ENCODE data around the gene OR6A2. TPM values are rescaled to one million over a fixed set of nuclear protein-coding genes. Genes with fewer than 3 reads are reported as not detected.

Gene OR6A2
- total RNA-seq, 3 donors from 2014 or later, result 0.16 to 1.2 (median 0.33) TPM

- no peaks in the 10 kb centered on the region for H3K4me1 ChIP-seq
- TF ChIP-seq, protein P1, sequence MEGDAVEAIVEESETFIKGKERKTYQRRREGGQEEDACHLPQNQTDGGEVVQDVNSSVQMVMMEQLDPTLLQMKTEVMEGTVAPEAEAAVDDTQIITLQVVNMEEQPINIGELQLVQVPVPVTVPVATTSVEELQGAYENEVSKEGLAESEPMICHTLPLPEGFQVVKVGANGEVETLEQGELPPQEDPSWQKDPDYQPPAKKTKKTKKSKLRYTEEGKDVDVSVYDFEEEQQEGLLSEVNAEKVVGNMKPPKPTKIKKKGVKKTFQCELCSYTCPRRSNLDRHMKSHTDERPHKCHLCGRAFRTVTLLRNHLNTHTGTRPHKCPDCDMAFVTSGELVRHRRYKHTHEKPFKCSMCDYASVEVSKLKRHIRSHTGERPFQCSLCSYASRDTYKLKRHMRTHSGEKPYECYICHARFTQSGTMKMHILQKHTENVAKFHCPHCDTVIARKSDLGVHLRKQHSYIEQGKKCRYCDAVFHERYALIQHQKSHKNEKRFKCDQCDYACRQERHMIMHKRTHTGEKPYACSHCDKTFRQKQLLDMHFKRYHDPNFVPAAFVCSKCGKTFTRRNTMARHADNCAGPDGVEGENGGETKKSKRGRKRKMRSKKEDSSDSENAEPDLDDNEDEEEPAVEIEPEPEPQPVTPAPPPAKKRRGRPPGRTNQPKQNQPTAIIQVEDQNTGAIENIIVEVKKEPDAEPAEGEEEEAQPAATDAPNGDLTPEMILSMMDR (IDR thresholded peaks at IDR 0.05), result peak in 1 of 3 donors; percentile 27
- TF ChIP-seq POLR2A (IDR thresholded peaks at IDR 0.05), result no peak
- no peak for TF ChIP-seq POLR2AphosphoS5 (IDR thresholded peaks at IDR 0.05)
- no peaks in the 10 kb centered on the region for H3K27me3 ChIP-seq
- no peak for DNase-seq (ENCODE audit: low spot score in 2 of 2)
- intact Hi-C loops (cut with DNase I; ENCODE audit: low total_unique reads), result no loop called here
- H3K9me3 ChIP-seq, result no peaks in the 10 kb centered on the region
- no peak overlapping the region for H3K4me3 ChIP-seq
- no peak overlapping the region for H3K27ac ChIP-seq
- H3K36me3 ChIP-seq, result no peaks in the 10 kb centered on the region
Observed at GRCh38 chr11:6757373-6757967, 42.0 kb downstream of the OR6A2 start.

GRCh38 chr11:6755953-6756347, 43.5 kb downstream of the OR6A2 start:
- Histone ChIP-seq H3K27ac (no peak overlapping the region), H3K4me1 (no peaks in the 10 kb centered on the region), H3K9me3 (no peaks in the 10 kb centered on the region), H3K27me3 (no peaks in the 10 kb centered on the region), H3K4me3 (no peak overlapping the region), H3K36me3 (no peaks in the 10 kb centered on the region)
- DNase-seq (ENCODE audit: low spot score in 2 of 2), result no peak
- intact Hi-C loops (cut with DNase I; ENCODE audit: low total_unique reads), result no loop called here
- TF ChIP-seq POLR2A (IDR thresholded peaks at IDR 0.05) (no peak), POLR2AphosphoS5 (IDR thresholded peaks at IDR 0.05) (no peak)
- TF ChIP-seq, protein P1 (IDR thresholded peaks at IDR 0.05), result no peak

DNA sequence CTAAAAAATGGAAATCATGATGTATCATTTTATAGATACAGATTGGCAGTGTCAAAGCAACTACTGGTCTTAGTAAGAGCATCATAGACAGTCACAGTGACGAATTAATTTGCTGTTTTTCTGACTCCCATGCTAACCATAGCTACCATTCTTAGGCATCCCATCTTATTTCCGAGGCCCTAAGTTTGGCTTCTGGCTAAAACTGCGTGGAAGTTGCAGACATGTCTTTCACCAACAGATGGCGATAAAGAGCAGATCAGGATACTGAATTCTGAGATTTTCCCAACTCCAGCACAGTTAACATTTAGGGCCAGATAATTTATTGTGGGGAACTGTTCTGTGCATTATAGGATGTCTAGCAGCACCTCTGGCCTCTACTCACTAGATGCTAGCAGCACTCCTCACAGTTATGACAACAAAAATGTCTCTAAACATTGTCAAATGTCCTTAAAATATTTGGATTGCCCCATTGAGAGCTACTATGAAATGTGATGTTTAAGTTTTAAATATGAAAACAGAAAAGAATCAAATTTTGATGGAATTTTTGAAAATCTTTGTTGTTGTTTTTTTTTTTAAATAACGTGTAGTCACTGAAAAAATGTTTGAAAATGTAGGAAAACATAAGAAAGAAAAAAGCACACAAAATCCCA, 44.1 kb downstream of the OR6A2 start:
- Histone ChIP-seq H3K9me3 (no peaks in the 10 kb centered on the region), H3K36me3 (no peaks in the 10 kb centered on the region), H3K4me1 (no peaks in the 10 kb centered on the region), H3K4me3 (no peak overlapping the region), H3K27ac (no peak overlapping the region), H3K27me3 (no peaks in the 10 kb centered on the region)
- TF ChIP-seq POLR2AphosphoS5 (IDR thresholded peaks at IDR 0.05) (no peak), POLR2A (IDR thresholded peaks at IDR 0.05) (no peak)
- TF ChIP-seq, protein P1 (IDR thresholded peaks at IDR 0.05), result peak; percentile 40 to 62 (median 48)
- intact Hi-C loops (cut with DNase I; ENCODE audit: low total_unique reads), result no loop called here
- no peak for DNase-seq (ENCODE audit: low spot score in 2 of 2)

GRCh38 chr11:6747097-6747668, 52.3 kb downstream of the OR6A2 start:
- TF ChIP-seq, protein P1 (IDR thresholded peaks at IDR 0.05), result no peak
- no peak for TF ChIP-seq POLR2AphosphoS5 (IDR thresholded peaks at IDR 0.05)
- TF ChIP-seq POLR2A (IDR thresholded peaks at IDR 0.05), result no peak
- Histone ChIP-seq H3K9me3 (no peaks in the 10 kb centered on the region), H3K4me3 (no peak overlapping the region), H3K4me1 (no peaks in the 10 kb centered on the region), H3K27ac (no peak overlapping the region), H3K27me3 (no peaks in the 10 kb centered on the region), H3K36me3 (no peaks in the 10 kb centered on the region)
- intact Hi-C loops (cut with DNase I; ENCODE audit: low total_unique reads), result no loop called here
- DNase-seq (ENCODE audit: low spot score in 2 of 2), result no peak

DNA sequence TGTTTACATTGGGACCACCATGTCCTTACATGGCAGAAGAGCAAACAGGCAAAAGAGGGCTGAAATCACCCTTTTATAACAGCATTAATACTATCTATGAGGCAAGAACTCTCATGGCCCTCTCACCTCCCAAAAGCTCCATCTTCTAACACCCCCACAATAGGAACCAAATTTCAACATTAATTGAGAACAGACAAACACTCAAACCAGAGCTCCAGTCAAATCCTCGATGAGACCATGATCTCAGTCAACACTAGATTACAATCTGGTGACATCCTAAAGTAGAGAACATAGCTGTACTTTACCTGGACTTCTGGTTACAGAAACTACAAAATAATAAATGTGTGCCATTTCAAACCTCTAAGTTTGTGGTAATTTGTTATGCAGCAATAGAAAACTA, 52.9 kb downstream of the OR6A2 start:
- no peak for DNase-seq (ENCODE audit: low spot score in 2 of 2)
- Histone ChIP-seq H3K27me3 (no peaks in the 10 kb centered on the region), H3K27ac (peak overlapping the region; percentile 40 to 52), H3K9me3 (no peaks in the 10 kb centered on the region), H3K4me3 (peak overlapping the region; percentile 10 to 49 (median 29)), H3K36me3 (no peaks in the 10 kb centered on the region), H3K4me1 (no peaks in the 10 kb centered on the region)
- intact Hi-C loops (cut with DNase I; ENCODE audit: low total_unique reads), result no loop called here
- TF ChIP-seq, protein P1 (IDR thresholded peaks at IDR 0.05), result no peak
- TF ChIP-seq POLR2AphosphoS5 (IDR thresholded peaks at IDR 0.05), result no peak
- no peak for TF ChIP-seq POLR2A (IDR thresholded peaks at IDR 0.05)

Data from breast epithelium (tissue), 4 donors.